Endothelial cell of umbilical vein (primary cell): ENCODE data around the gene COL7A1. TPM values are rescaled to one million over a fixed set of nuclear protein-coding genes. Genes with fewer than 3 reads are reported as not detected.

Experiments used
- BruUV-seq: library from RNA; stranded (reverse); fragments of 400-500 nt; replicated peaks from 2 replicates; lab custom pipeline; 2021; lab: Mats Ljungman, UMichigan
- CTCF ChIA-PET: fragments of 300-600, 350-600 bp; sonication (Branson Sonifier 250); formaldehyde crosslinking; loops from one replicate; lab custom pipeline; 2021; ENCODE audit warnings: antibody characterized with exemption, inconsistent platforms; lab: Charles Lee
- POLR2A ChIA-PET: fragments of 300-600, 350-600 bp; sonication (Branson Sonifier 250); formaldehyde crosslinking; loops from one replicate; lab custom pipeline; 2021; ENCODE audit warnings: antibody characterized with exemption, inconsistent platforms; lab: Charles Lee
- DNase-seq: peaks from one replicate; pipeline ENCODE4 v3.0.0-alpha.2; 2011; ENCODE audit warnings: low read depth, low spot score
- FAIRE-seq: peaks from 2 replicates; lab custom pipeline; 2011; peaks lifted over from hg19 to GRCh38; lab: Jason Lieb, UNC
- H2AFZ ChIP-seq: 2 replicates; pipeline ENCODE4 v1.6.0; 2012; ENCODE audit warnings: low read depth, low read length, control low read depth, inconsistent platforms
- H3K27ac ChIP-seq: 2 replicates; pipeline ENCODE4 v1.5.1; 2011; ENCODE audit warnings: low read depth, mild to moderate bottlenecking, control low read depth, low read length, moderate library complexity; ENCODE audit not compliant: insufficient read depth
- H3K27me3 ChIP-seq, 2 experiments: 2 replicates each; pipeline versions ENCODE4 v1.6.0 to v1.6.1; 2011; ENCODE audit warnings: low read length in 2 of 2, mixed read lengths in 1 of 2; ENCODE audit not compliant: control insufficient read depth in 2 of 2, insufficient read depth in 2 of 2
- H3K36me3 ChIP-seq, 2 experiments: 2 replicates in 1 of 2; 3 replicates in 1 of 2; pipeline ENCODE4 v1.5.1; 2011; ENCODE audit warnings: low read length in 2 of 2, mild to moderate bottlenecking in 1 of 2, moderate library complexity in 1 of 2; ENCODE audit not compliant: control insufficient read depth in 2 of 2, insufficient read depth in 2 of 2; ENCODE audit errors: extremely low read depth in 1 of 2
- H3K4me1 ChIP-seq: 3 replicates; pipeline ENCODE4 v1.5.1; 2011; ENCODE audit warnings: mild to moderate bottlenecking, low read length; ENCODE audit not compliant: control insufficient read depth, insufficient read depth; ENCODE audit errors: extremely low read depth
- H3K4me2 ChIP-seq: 2 replicates; pipeline ENCODE4 v1.6.1; 2011; ENCODE audit warnings: low read length, control low read depth, mixed read lengths; ENCODE audit not compliant: insufficient read depth
- H3K4me3 ChIP-seq, 3 experiments: fragments of 200-600 bp in 1 of 3; sonication (generic), shearing (Covaris generic) in 1 of 3; replicated peaks in 1 of 3; 2 replicates each; pipeline ENCODE4 v1.5.1; 2011 to 2016; ENCODE audit warnings: control low read depth in 3 of 3, low read length in 3 of 3, mild to moderate bottlenecking in 2 of 3, inconsistent platforms in 1 of 3, low read depth in 1 of 3, moderate library complexity in 1 of 3; ENCODE audit not compliant: insufficient read depth in 1 of 3
- H3K79me2 ChIP-seq: 2 replicates; pipeline ENCODE4 v1.6.0; 2012; ENCODE audit warnings: low read length, inconsistent platforms; ENCODE audit not compliant: control insufficient read depth, insufficient read depth
- H3K9ac ChIP-seq: replicated peaks from 2 replicates; pipeline ENCODE3; 2011; ENCODE audit warnings: low read length, control low read depth; ENCODE audit not compliant: insufficient read depth; ENCODE audit errors: extremely low read depth
- H3K9me1 ChIP-seq: replicated peaks from 3 replicates; pipeline ENCODE4 v1.6.0; 2011; ENCODE audit warnings: mild to moderate bottlenecking, low read length; ENCODE audit not compliant: control insufficient read depth, insufficient read depth; ENCODE audit errors: extremely low read depth
- H3K9me3 ChIP-seq: replicated peaks from 2 replicates; pipeline ENCODE4 v1.5.1; 2012; ENCODE audit warnings: low read length, inconsistent platforms; ENCODE audit not compliant: control insufficient read depth, insufficient read depth
- H4K20me1 ChIP-seq: replicated peaks from 2 replicates; pipeline ENCODE3; 2011; ENCODE audit warnings: mild to moderate bottlenecking, low read length; ENCODE audit not compliant: control insufficient read depth, insufficient read depth; ENCODE audit errors: extremely low read depth
- EZH2 ChIP-seq: IDR thresholded peaks from 2 replicates; pipeline ENCODE4 v1.6.1; 2012; ENCODE audit warnings: borderline replicate concordance, low read depth, mild to moderate bottlenecking, moderate library complexity, low read length, inconsistent platforms; ENCODE audit not compliant: severe bottlenecking
- FOS ChIP-seq: IDR thresholded peaks from 2 replicates; pipeline ENCODE4 v1.6.1; 2011; ENCODE audit warnings: mild to moderate bottlenecking, low read length, moderate library complexity, borderline replicate concordance; ENCODE audit not compliant: insufficient read depth
- GATA2 ChIP-seq: IDR thresholded peaks from 2 replicates; pipeline ENCODE4 v1.7.0; 2011; ENCODE audit warnings: low read depth, mild to moderate bottlenecking, moderate library complexity, mixed read lengths, low read length; ENCODE audit not compliant: insufficient read length, insufficient read depth
- JUN ChIP-seq: IDR thresholded peaks from 2 replicates; pipeline ENCODE4 v1.6.1; 2011; ENCODE audit warnings: borderline replicate concordance, low read depth; ENCODE audit not compliant: insufficient read length, insufficient read depth
- MYC ChIP-seq: IDR thresholded peaks from one replicate; pipeline ENCODE4 v1.6.1; 2011; ENCODE audit warnings: mild to moderate bottlenecking, low read depth, low read length
- POLR2A ChIP-seq: IDR thresholded peaks from 2 replicates; pipeline ENCODE4 v1.6.1; 2012; ENCODE audit warnings: low read depth, mild to moderate bottlenecking, control low read depth, low read length
- POLR2AphosphoS5 ChIP-seq: IDR thresholded peaks from 2 replicates; pipeline ENCODE4 v1.6.1; 2012; ENCODE audit warnings: low read depth, mild to moderate bottlenecking, control low read depth, low read length, moderate library complexity; ENCODE audit not compliant: insufficient read depth
- dilution Hi-C: fragments of 300-500 bp; cut with MboI; formaldehyde crosslinking; loops from one replicate; pipeline ENCODE4 v1.15.0; 2019; ENCODE audit warnings: low sequenced_read_pairs; ENCODE audit not compliant: extremely low pct_ligation_motif_present
- intact Hi-C: fragments of 100-400 bp; cut with micrococcal nuclease; formaldehyde crosslinking; loops from one replicate; pipeline ENCODE4 v1.10.0; 2022
- polyA plus RNA-seq, 4 experiments: library from polyadenylated mRNA; depleted of rRNA in 3 of 4; stranded (reverse) in 3 of 4; unstranded in 1 of 4; fragments of >200 nt; gene quantifications; 2 replicates each; pipeline versions ENCODE4 v1.2.1 to v1.2.3, GENCODE V29; 2011 to 2012; ENCODE audit warnings: missing spikeins in 1 of 4
- total RNA-seq: library from RNA; stranded (reverse); gene quantifications from 2 replicates; pipeline ENCODE4 v1.2.3, GENCODE V29; 2021
- TF ChIP-seq, protein P1 (sequence below): IDR thresholded peaks from 2 replicates; pipeline ENCODE4 v1.6.1; 2011; ENCODE audit not compliant: insufficient read depth, insufficient read length
- TF ChIP-seq, protein P2 (sequence below), 2 donors: IDR thresholded peaks; 1 replicate in 1 of 2; 2 replicates in 1 of 2; pipeline ENCODE4 v1.5.1; 2011; ENCODE audit warnings: low read length in 2 of 2, mild to moderate bottlenecking in 2 of 2, moderate library complexity in 2 of 2, control low read depth in 1 of 2, inconsistent platforms in 1 of 2, low read depth in 1 of 2; ENCODE audit not compliant: insufficient read depth in 1 of 2; ENCODE audit errors: extremely low read depth in 1 of 2

The COL7A1 gene
- total and polyA plus RNA-seq, 2 donors (not counting 3 experiments of a cell fraction or from before 2014, with no cell fraction given), result 0.55 to 1.9 TPM

DNA sequence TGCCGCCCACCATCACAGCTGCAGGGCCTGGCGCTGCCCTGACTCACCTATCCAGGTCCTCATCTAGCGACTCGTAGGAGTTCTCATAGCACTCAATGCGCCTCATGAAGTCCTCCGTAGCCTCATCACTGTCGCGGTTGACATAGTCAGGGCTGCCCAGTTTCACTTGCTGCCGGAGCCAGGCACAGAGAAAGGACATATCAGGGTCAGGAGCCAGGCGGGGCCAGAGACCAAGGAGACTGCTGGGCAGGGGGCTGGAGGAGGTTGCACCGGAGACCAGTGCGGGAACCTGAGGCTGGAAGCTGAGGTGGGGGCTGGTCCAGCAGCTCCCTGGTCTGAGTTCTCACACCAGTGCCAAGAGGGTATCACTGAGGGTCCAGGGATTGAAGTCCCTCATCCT, 56.7 kb downstream of the COL7A1 start:
- dilution Hi-C loops, result no loop called here
- POLR2A ChIA-PET, result no interaction called here
- intact Hi-C loops, result no loop called here
- Histone ChIP-seq H3K9me1 (no peaks in the 10 kb centered on the region), H3K27me3 (no peaks in the 10 kb centered on the region), H3K4me2 (no peak overlapping the region), H3K27ac (no peak overlapping the region), H3K36me3 (no peaks in the 10 kb centered on the region), H3K4me1 (peaks cover 2% of the 10 kb centered on the region), H3K9ac (no peak overlapping the region), H3K9me3 (no peaks in the 10 kb centered on the region), H4K20me1 (no peaks in the 10 kb centered on the region), H2AFZ (no peak overlapping the region), H3K4me3 (no peak overlapping the region), H3K79me2 (no peaks in the 10 kb centered on the region)
- DNase-seq (no peak), FAIRE-seq (no peak)
- BruUV-seq, result no TSS peak
- CTCF ChIA-PET, result no interaction called here
- TF ChIP-seq POLR2AphosphoS5 (no peak), JUN (no peak), GATA2 (no peak), MYC (no peak), EZH2 (no peak), POLR2A (no peak), FOS (no peak)
- TF ChIP-seq, protein P1, sequence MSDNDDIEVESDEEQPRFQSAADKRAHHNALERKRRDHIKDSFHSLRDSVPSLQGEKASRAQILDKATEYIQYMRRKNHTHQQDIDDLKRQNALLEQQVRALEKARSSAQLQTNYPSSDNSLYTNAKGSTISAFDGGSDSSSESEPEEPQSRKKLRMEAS, result no peak
- TF ChIP-seq, protein P2, sequence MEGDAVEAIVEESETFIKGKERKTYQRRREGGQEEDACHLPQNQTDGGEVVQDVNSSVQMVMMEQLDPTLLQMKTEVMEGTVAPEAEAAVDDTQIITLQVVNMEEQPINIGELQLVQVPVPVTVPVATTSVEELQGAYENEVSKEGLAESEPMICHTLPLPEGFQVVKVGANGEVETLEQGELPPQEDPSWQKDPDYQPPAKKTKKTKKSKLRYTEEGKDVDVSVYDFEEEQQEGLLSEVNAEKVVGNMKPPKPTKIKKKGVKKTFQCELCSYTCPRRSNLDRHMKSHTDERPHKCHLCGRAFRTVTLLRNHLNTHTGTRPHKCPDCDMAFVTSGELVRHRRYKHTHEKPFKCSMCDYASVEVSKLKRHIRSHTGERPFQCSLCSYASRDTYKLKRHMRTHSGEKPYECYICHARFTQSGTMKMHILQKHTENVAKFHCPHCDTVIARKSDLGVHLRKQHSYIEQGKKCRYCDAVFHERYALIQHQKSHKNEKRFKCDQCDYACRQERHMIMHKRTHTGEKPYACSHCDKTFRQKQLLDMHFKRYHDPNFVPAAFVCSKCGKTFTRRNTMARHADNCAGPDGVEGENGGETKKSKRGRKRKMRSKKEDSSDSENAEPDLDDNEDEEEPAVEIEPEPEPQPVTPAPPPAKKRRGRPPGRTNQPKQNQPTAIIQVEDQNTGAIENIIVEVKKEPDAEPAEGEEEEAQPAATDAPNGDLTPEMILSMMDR (IDR thresholded peaks at IDR 0.05; ENCODE audit: extremely low read depth in 1 of 2, insufficient read depth in 1 of 2, low read depth in 1 of 2, low read length in 2 of 2), result no peak
